GM10266 (cell line): Measurements from ENCODE around the gene MALRD1.

Source experiments
- DNase-seq: peaks from one replicate; pipeline ENCODE4 v3.0.0; 2012; ENCODE audit errors: extremely low spot score
- TF ChIP-seq, protein P1 (sequence below): IDR thresholded peaks from 2 replicates; pipeline ENCODE4 v1.5.1; 2012; ENCODE audit warnings: mild to moderate bottlenecking, low read depth; ENCODE audit not compliant: control insufficient read depth, insufficient read depth; ENCODE audit errors: missing control alignments

The MALRD1 gene

DNA sequence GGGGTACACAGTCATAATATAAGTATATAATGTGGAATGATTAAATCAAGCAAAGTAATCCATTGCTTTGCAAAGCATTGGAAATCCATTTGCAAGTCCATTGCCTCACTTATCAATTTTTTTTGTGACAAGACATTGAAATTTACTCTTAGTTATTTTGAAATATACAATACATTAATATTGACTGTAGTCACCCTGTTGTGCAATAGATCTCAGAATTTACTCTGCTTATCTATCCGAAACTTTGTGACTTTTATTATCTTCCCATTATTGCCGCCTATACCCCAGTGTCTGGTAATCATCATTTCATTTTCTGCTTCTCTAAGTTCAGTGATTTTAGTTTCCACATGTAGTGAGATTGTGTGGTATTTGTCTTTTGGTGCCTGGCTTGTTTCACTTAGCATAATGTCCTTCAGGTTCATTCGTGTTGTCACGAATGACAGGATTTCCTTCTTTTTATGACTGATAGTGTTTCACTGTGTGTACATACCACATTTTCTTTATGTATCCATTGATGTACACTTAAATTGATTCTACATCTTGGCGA lies 5.8 kb downstream of the MALRD1 start:
- DNase-seq: no peak
- TF ChIP-seq, protein P1, sequence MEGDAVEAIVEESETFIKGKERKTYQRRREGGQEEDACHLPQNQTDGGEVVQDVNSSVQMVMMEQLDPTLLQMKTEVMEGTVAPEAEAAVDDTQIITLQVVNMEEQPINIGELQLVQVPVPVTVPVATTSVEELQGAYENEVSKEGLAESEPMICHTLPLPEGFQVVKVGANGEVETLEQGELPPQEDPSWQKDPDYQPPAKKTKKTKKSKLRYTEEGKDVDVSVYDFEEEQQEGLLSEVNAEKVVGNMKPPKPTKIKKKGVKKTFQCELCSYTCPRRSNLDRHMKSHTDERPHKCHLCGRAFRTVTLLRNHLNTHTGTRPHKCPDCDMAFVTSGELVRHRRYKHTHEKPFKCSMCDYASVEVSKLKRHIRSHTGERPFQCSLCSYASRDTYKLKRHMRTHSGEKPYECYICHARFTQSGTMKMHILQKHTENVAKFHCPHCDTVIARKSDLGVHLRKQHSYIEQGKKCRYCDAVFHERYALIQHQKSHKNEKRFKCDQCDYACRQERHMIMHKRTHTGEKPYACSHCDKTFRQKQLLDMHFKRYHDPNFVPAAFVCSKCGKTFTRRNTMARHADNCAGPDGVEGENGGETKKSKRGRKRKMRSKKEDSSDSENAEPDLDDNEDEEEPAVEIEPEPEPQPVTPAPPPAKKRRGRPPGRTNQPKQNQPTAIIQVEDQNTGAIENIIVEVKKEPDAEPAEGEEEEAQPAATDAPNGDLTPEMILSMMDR: no peak

DNA sequence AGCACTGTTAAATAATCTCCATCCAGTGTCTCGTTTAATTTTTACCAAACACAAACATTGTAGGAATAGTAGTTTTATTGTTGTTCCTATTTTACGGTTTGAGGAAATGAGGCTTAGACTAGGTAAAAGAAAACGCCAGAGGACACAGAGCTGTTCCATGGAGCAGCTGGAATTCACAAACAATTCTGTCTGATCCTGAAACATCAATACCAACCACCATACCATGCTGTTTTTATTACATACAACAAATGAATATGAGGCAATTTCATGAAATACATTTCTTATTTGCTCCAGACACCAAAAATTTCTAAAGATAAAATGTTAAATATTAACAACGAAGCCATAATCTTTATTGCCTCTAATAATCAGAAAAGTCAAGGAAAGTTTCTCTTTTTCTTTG lies 9.4 kb downstream of the MALRD1 start:
- DNase-seq: no peak
- TF ChIP-seq, protein P1: no peak

DNA sequence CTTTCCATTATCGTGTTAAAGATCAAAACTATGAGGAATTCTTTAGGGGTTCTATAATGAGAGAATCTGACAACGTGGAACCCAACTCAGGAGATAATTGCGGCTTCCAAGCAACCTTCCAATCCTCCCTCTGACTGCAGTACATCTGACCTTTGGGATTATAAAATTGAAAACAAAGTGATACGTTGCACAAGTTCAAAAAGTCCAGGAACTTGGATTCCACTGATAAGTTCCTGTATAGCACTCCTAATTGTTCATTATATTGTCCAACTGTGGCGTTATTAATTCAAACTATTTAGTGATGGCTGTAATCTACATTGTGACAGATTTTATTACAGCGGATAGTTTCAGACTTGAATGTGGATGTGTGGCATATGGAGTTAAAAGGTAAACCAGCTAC lies 15.4 kb downstream of the MALRD1 start:
- no peak for DNase-seq
- TF ChIP-seq, protein P1: no peak

DNA sequence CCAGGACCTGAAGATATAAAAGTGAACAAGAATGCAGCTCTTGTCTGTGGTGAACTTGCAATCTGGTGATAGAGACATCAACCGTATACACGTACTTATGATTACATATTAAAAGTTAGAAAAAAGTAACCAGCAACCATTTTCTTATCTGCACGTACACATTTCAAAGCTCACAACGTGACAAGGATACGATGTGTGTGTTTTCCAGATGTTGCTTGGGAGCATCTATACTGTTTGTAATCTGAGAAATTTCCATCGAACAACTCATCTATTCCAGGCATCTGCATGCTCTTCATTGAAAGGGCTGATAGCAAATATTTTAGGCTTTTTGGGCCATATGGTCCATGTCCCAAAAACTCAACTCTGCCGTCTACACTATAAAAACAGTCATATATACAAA lies 23.3 kb downstream of the MALRD1 start:
- TF ChIP-seq, protein P1: no peak

DNA sequence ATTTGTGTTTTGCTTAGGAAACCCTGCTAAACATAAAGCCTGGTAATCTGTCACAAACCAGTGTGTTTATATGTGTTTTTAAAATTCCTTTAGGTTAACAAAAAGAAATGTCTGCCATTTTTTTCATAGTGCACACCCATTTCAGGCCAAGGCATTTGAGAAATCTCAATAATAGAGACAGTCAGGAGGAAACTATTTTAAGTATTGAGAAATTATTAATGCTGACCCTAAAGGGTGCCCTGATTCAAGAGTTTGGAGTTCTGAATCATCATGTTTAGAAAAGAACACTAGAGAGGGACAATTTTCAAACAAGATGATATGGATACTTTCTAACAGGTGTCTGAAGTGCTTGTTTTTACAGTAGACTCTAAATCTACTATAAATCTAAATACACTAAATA lies 28.7 kb downstream of the MALRD1 start:
- DNase-seq: no peak
- TF ChIP-seq, protein P1: no peak

More for the DNA sequence above, 23.3 kb downstream of the MALRD1 start:
- no peak for DNase-seq

DNA sequence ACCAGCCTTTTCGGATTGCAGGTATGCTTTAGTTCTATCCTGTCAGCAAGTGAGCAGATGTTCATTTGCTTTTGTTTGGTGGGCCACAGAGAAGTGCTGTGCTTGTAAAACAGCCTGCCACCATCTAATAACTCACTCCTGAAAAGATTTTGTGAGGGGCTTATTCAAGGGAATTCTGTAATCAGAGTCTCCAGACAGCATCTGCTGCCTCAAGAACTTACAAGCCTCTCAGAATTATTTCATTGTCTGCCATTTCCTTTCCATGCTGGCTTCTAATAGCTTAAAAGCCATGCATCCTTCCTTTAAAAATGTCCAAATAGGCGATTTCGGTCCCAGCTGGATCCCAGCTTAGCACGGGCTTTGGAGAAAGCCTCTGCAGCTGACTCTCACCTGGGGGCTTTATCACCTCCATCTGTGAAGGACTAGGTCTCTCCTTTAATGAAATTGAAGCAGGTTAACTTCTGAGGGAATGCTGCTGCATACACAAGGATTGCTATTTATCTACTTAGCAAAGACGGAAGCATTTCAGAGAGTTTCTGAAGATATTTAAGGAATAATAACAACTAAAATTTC lies 48.0 kb downstream of the MALRD1 start:
- no peak for DNase-seq
- TF ChIP-seq, protein P1: no peak

DNA sequence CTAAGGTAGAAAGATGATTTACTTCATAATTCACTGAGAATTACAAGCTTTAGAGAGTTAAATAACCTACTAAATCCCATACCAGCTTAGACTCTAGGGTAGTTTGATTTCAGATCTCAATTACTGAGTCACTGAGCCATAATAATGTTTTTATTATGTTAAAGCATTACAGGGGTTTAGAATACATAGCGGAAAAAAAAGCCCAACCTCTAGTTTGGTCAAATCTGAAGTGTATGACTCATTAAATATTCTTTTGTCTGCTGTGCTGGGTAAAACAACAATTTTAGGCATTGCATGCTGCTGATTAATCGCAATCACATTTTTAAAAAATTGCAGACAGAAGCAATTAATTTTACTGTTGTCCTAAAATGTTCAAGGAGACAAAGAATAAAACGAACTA lies 48.5 kb downstream of the MALRD1 start:
- DNase-seq: no peak
- TF ChIP-seq, protein P1: no peak
